ENCODE measurements around the gene CD274. TPM values are rescaled to one million over a fixed set of nuclear protein-coding genes. Genes with fewer than 3 reads are reported as not detected.

Gene CD274
- polyA plus RNA-seq, 1 experiment: 16.6 TPM

DNA sequence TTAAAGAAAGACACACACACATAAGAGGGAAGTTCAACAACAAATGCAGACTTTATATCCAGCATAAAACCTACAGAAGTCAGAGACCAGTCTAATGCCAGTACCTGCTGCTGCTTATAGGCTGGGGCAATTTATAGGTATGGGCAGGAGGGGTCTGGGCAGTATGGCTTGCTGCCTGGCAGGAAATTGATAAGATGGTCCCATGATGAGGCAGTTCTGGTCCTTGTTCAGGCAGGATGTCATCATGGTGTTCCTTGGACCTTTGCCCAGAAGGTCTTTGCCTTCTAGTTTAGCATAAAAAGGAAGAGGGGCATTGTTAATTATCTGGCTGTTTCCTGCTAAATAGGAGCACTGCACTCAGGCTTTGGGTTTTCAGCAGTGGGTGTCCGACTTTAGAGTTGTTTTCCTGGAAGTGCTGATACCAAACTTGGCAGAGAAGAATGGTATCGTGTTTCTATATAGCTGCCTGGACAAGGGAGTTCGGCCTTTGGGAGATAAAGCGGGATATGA, 49.6 kb downstream of the CD274 start:
- POLR2A ChIA-PET: no interaction called here
- no peak for DNase-seq (ENCODE audit: low read depth, low spot score)
- CTCF ChIA-PET: interaction anchor here (1.6 kb wide), 1 partner anchor 100 kb away, joined by 6 read pairs; no protein-coding TSS in a partner anchor
- TF ChIP-seq, protein P1, sequence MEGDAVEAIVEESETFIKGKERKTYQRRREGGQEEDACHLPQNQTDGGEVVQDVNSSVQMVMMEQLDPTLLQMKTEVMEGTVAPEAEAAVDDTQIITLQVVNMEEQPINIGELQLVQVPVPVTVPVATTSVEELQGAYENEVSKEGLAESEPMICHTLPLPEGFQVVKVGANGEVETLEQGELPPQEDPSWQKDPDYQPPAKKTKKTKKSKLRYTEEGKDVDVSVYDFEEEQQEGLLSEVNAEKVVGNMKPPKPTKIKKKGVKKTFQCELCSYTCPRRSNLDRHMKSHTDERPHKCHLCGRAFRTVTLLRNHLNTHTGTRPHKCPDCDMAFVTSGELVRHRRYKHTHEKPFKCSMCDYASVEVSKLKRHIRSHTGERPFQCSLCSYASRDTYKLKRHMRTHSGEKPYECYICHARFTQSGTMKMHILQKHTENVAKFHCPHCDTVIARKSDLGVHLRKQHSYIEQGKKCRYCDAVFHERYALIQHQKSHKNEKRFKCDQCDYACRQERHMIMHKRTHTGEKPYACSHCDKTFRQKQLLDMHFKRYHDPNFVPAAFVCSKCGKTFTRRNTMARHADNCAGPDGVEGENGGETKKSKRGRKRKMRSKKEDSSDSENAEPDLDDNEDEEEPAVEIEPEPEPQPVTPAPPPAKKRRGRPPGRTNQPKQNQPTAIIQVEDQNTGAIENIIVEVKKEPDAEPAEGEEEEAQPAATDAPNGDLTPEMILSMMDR (IDR thresholded peaks at IDR 0.05; ENCODE audit: low read depth, low read length): no peak
- Histone ChIP-seq H3K27ac (ENCODE audit: low read depth, low read length) (no peak overlapping the region), H3K9me3 (ENCODE audit: control insufficient read depth, insufficient read depth, low read length) (peaks cover 5% of the 10 kb centered on the region; the same call in 1 of the 2 replicates), H3K27me3 (ENCODE audit: control insufficient read depth, insufficient read depth, low read length) (no peaks in the 10 kb centered on the region), H3K4me3 (ENCODE audit: low read depth, low read length) (no peak overlapping the region)

DNA sequence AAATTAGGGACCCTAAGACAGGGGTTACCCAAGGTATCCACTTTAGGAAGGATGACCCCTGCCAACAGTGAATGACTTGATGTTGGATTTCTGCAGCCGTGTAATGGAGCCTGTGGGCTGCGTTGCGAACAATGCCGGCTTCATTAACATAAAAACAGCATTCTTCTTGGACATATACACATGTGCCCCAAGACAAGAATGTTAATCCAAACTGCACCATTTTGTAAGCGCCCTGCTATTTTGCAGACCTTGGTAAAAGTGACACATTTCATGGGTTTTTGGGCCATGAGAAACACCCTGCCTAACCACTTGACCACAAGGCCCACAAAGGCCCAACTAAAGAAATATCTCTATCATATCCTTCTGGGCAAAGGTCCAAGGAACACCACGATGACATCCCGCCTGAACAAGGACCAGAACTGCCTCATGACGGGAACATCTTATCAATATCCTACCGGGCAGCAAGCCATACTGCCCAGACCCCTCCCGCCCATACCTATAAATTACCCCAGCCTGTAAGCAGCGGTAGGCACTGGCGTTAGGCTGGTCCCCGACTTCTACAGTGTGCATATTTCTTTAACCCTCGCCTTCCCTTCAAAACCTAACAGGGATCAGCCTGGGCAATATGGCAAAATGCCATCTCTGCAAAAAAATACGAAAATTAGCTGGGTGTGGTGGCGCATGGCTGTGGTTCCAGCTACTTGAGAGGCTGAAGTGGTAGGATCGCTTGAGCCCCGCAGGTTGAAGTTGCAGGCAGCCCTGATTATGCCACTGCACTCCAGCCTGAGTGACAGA, 50.3 kb downstream of the CD274 start:
- ChIA-PET POLR2A (no interaction called here), CTCF (no interaction called here)

DNA sequence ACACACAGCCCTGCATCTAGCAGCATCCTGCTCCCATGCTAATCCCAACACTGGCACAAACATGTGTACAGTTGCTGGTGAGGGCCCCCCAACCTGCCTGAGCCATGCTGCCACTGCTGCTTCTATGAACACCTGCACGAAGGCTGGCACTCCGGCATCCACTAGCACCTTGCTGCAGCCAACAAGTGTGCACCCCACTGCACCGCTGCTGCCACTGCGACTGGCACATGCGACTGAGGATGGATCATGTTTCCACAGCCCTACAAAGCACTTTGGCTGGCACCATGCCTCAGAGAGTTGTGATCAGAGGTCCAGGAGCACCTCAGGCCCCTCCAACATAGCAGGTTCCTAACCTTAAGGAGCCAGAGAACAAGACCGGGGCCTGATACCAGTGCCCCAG, 52.2 kb downstream of the CD274 start:
- Histone ChIP-seq H3K27me3 (ENCODE audit: control insufficient read depth, insufficient read depth, low read length) (no peaks in the 10 kb centered on the region), H3K27ac (ENCODE audit: low read depth, low read length) (no peak overlapping the region), H3K9me3 (ENCODE audit: control insufficient read depth, insufficient read depth, low read length) (peaks cover 5% of the 10 kb centered on the region; the same call in 1 of the 2 replicates), H3K4me3 (ENCODE audit: low read depth, low read length) (no peak overlapping the region)
- TF ChIP-seq, protein P1 (IDR thresholded peaks at IDR 0.05; ENCODE audit: low read depth, low read length): no peak
- ChIA-PET CTCF (no interaction called here), POLR2A (no interaction called here)
- DNase-seq (ENCODE audit: low read depth, low spot score): no peak

More for the DNA sequence above, 50.3 kb downstream of the CD274 start:
- Histone ChIP-seq H3K27ac (ENCODE audit: low read depth, low read length) (no peak overlapping the region), H3K9me3 (ENCODE audit: control insufficient read depth, insufficient read depth, low read length) (peaks cover 5% of the 10 kb centered on the region; the same call in 1 of the 2 replicates), H3K27me3 (ENCODE audit: control insufficient read depth, insufficient read depth, low read length) (no peaks in the 10 kb centered on the region), H3K4me3 (ENCODE audit: low read depth, low read length) (no peak overlapping the region)
- no peak for DNase-seq (ENCODE audit: low read depth, low spot score)
- TF ChIP-seq, protein P1 (IDR thresholded peaks at IDR 0.05; ENCODE audit: low read depth, low read length): no peak

DNA sequence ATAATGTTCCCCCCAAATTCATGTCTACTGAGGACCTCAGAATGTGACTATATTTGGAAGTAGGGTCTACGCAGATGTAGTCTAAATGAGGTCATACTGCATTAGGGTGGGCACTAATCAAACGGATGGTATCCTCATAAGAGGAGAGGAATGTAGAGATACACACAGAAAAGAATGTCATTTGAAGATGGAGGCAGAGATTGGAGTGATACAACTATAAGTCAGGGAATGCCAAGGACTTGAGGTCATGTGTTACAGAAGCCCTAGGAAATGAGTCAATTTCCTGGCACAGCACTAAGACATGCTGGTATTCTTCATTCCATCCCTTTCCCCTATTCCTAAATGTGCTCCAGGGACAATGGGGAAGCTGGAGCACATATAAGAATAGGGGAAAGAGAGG, 59.2 kb downstream of the CD274 start:
- peak overlapping the region; percentile 94 for H3K27ac ChIP-seq (ENCODE audit: low read depth, low read length)
- CTCF ChIA-PET: interaction anchor here (1.4 kb wide), 1 partner anchor 75 kb away, joined by 3 read pairs; no protein-coding TSS in a partner anchor
- TF ChIP-seq, protein P1 (IDR thresholded peaks at IDR 0.05; ENCODE audit: low read depth, low read length): no peak
- H3K27me3 ChIP-seq (ENCODE audit: control insufficient read depth, insufficient read depth, low read length): no peaks in the 10 kb centered on the region
- no peaks in the 10 kb centered on the region for H3K9me3 ChIP-seq (ENCODE audit: control insufficient read depth, insufficient read depth, low read length)
- POLR2A ChIA-PET: interaction anchor here (1.5 to 4.2 kb wide), 4 partner anchors 59 to 119 kb away, joined by 8 to 24 read pairs (median 15); partner anchors contain the start of genes CD274 and RIC1
- peak; percentile 90 for DNase-seq (ENCODE audit: low read depth, low spot score)
- peak overlapping the region; percentile 58; the same call in 1 of the 2 replicates for H3K4me3 ChIP-seq (ENCODE audit: low read depth, low read length)
